ENCODE data around the gene CHCHD6. TPM values are rescaled to one million over a fixed set of nuclear protein-coding genes. Genes with fewer than 3 reads are reported as not detected.

Gene CHCHD6
- total and polyA plus RNA-seq, 2 of the 4 experiments (the other 2 are of a cell fraction) = 18.8 to 28.9 TPM

DNA sequence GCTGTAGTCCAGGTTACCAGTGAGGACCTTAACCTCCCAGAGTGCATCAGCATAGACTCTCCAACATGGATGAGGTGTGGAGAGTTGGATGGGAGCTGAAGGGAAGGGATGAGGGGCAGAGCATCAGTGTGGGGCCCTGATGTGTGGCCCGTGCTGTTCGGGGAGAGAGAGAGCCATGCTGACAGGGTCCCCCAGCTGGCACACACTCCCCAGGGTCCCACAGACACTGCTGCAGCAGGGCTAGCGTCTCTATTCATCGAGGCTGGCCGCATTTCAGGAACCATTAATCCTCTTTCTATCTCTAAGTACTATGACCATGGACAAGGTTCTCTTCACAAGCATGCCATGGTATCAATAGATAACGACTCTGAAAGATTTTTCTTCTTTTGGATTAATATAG is 192.9 kb downstream of the CHCHD6 start:
- POLR2A ChIA-PET (ENCODE audit: unreplicated experiment) = no interaction called here
- Histone ChIP-seq H3K4me2 (ENCODE audit: low read depth, low read length) (no peak overlapping the region), H3K56ac (ENCODE audit: extremely low read depth, insufficient read depth, low read length) (no peak overlapping the region), H3K9me3 (ENCODE audit: control insufficient read depth, insufficient read depth, low read length) (no peaks in the 10 kb centered on the region), H3K9ac (ENCODE audit: low read depth, low read length) (no peak overlapping the region), H3K36me3 (ENCODE audit: control insufficient read depth, insufficient read depth, low read length) (no peaks in the 10 kb centered on the region), H3K79me1 (ENCODE audit: low read depth in 1 of 2, low read length in 2 of 2) (no peaks in the 10 kb centered on the region), H3K4me3 (ENCODE audit: insufficient read depth, low read depth, low read length) (no peak overlapping the region), H3K27ac (ENCODE audit: insufficient read depth, low read length) (no peak overlapping the region), H3K4me1 (ENCODE audit: control insufficient read depth, insufficient read depth, low read length) (peaks cover 4% of the 10 kb centered on the region; the same call in 1 of the 2 replicates), H2AK9ac (replicated peaks; ENCODE audit: low read depth, low read length, poor library complexity) (peak overlapping the region; percentile 58), H2AFZ (replicated peaks; ENCODE audit: low read length, poor library complexity) (no peak overlapping the region), H2BK15ac (ENCODE audit: low read depth, low read length) (no peak overlapping the region), H3K14ac (replicated peaks; ENCODE audit: low read depth, low read length) (no peak overlapping the region), H3K9me1 (ENCODE audit: insufficient read depth, low read length) (peaks cover 3% of the 10 kb centered on the region; the same call in 1 of the 2 replicates), H2BK5ac (ENCODE audit: low read depth, low read length, poor library complexity, severe bottlenecking) (no peak overlapping the region), H2BK20ac (ENCODE audit: low read depth, low read length) (no peak overlapping the region), H3K4ac (ENCODE audit: low read depth, low read length) (no peak overlapping the region), H3K18ac (ENCODE audit: low read depth, low read length) (no peak overlapping the region), H3K27me3 (ENCODE audit: control insufficient read depth, insufficient read depth, low read length) (no peaks in the 10 kb centered on the region), H4K5ac (ENCODE audit: low read depth, low read length) (no peak overlapping the region), H4K20me1 (ENCODE audit: insufficient read depth, low read length) (no peaks in the 10 kb centered on the region), H3K23ac (ENCODE audit: low read depth, low read length) (no peak overlapping the region), H4K91ac (ENCODE audit: insufficient read depth, low read depth, low read length) (no peak overlapping the region), H4K8ac (ENCODE audit: low read depth in 2 of 2, low read length in 2 of 2) (no peak overlapping the region), H2BK120ac (ENCODE audit: low read depth, low read length) (no peak overlapping the region), H2AK5ac (ENCODE audit: low read depth, low read length) (no peak overlapping the region)
- ATAC-seq (ENCODE audit: low read depth) = no peak
- no TSS peak for BruUV-seq (replicated peaks)
- dilution Hi-C loops (cut with HindIII; ENCODE audit: low sequenced_read_pairs, unreplicated experiment) = no loop called here
- no peak for DNase-seq
- CTCF ChIA-PET = no interaction called here
- 100% methylated on average over 3 of the region's 6 CpGs; no CpG with 5 or more reads in 1 of the 2 experiments for WGBS, 2 experiments (ENCODE audit: extremely low coverage in 2 of 2, insufficient read length in 1 of 2)
- TF ChIP-seq, protein P1, sequence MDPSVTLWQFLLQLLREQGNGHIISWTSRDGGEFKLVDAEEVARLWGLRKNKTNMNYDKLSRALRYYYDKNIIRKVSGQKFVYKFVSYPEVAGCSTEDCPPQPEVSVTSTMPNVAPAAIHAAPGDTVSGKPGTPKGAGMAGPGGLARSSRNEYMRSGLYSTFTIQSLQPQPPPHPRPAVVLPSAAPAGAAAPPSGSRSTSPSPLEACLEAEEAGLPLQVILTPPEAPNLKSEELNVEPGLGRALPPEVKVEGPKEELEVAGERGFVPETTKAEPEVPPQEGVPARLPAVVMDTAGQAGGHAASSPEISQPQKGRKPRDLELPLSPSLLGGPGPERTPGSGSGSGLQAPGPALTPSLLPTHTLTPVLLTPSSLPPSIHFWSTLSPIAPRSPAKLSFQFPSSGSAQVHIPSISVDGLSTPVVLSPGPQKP (IDR thresholded peaks at IDR 0.05; ENCODE audit: borderline replicate concordance, low read depth, low read length) = no peak
- no peak for TF ChIP-seq SMC3 (IDR thresholded peaks at IDR 0.05; ENCODE audit: low read depth, low read length)
- no peak for TF ChIP-seq BHLHE40 (IDR thresholded peaks at IDR 0.05; ENCODE audit: low read depth, low read length)
- no peak for TF ChIP-seq MAZ (IDR thresholded peaks at IDR 0.05; ENCODE audit: borderline replicate concordance, low read depth, low read length)
- no peak for TF ChIP-seq FOS (IDR thresholded peaks at IDR 0.05; ENCODE audit: low read depth, low read length)
- TF ChIP-seq RFX5 (IDR thresholded peaks at IDR 0.05; ENCODE audit: low read depth, low read length) = no peak
- TF ChIP-seq RCOR1 (IDR thresholded peaks at IDR 0.05; ENCODE audit: insufficient replicate concordance, low read length) = no peak
- TF ChIP-seq MXI1 (IDR thresholded peaks at IDR 0.05; ENCODE audit: borderline replicate concordance, low read depth, low read length) = no peak
- TF ChIP-seq, protein P2, sequence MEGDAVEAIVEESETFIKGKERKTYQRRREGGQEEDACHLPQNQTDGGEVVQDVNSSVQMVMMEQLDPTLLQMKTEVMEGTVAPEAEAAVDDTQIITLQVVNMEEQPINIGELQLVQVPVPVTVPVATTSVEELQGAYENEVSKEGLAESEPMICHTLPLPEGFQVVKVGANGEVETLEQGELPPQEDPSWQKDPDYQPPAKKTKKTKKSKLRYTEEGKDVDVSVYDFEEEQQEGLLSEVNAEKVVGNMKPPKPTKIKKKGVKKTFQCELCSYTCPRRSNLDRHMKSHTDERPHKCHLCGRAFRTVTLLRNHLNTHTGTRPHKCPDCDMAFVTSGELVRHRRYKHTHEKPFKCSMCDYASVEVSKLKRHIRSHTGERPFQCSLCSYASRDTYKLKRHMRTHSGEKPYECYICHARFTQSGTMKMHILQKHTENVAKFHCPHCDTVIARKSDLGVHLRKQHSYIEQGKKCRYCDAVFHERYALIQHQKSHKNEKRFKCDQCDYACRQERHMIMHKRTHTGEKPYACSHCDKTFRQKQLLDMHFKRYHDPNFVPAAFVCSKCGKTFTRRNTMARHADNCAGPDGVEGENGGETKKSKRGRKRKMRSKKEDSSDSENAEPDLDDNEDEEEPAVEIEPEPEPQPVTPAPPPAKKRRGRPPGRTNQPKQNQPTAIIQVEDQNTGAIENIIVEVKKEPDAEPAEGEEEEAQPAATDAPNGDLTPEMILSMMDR (conservative IDR thresholded peaks at IDR 0.05; ENCODE audit: low read depth, low read length) = no peak
- TF ChIP-seq CHD1 (IDR thresholded peaks at IDR 0.05; ENCODE audit: low read depth, low read length) = no peak
- TF ChIP-seq RAD21 (IDR thresholded peaks at IDR 0.05; ENCODE audit: low read length) = no peak
- TF ChIP-seq CEBPB (IDR thresholded peaks at IDR 0.05; ENCODE audit: low read depth, low read length) = no peak
- no peak for TF ChIP-seq MAFK (IDR thresholded peaks at IDR 0.05; ENCODE audit: low read depth, low read length)
- no peak for TF ChIP-seq NFE2L2 (IDR thresholded peaks at IDR 0.05; ENCODE audit: low read depth, low read length)
- TF ChIP-seq, protein P3, sequence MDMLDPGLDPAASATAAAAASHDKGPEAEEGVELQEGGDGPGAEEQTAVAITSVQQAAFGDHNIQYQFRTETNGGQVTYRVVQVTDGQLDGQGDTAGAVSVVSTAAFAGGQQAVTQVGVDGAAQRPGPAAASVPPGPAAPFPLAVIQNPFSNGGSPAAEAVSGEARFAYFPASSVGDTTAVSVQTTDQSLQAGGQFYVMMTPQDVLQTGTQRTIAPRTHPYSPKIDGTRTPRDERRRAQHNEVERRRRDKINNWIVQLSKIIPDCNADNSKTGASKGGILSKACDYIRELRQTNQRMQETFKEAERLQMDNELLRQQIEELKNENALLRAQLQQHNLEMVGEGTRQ (IDR thresholded peaks at IDR 0.05; ENCODE audit: low read depth, low read length) = no peak
- no peak for TF ChIP-seq POLR2A (IDR thresholded peaks at IDR 0.05; ENCODE audit: low read depth, low read length)
- intact Hi-C loops (cut with micrococcal nuclease) = no loop called here
- in situ Hi-C loops (cut with MboI; ENCODE audit: low sequenced_read_pairs) = no loop called here

Data from IMR-90 (cell line).